GM19025 (cell line): ENCODE measurements around the gene KCNQ1OT1.

ENCODE experiments used
- ATAC-seq: cut with Tn5 transposase; IDR thresholded peaks from one replicate; pipeline ENCODE4 v1.9.1; 2021; ENCODE audit warnings: mild to moderate bottlenecking, low read depth, moderate library complexity; ENCODE audit not compliant: unreplicated experiment

Gene KCNQ1OT1

DNA sequence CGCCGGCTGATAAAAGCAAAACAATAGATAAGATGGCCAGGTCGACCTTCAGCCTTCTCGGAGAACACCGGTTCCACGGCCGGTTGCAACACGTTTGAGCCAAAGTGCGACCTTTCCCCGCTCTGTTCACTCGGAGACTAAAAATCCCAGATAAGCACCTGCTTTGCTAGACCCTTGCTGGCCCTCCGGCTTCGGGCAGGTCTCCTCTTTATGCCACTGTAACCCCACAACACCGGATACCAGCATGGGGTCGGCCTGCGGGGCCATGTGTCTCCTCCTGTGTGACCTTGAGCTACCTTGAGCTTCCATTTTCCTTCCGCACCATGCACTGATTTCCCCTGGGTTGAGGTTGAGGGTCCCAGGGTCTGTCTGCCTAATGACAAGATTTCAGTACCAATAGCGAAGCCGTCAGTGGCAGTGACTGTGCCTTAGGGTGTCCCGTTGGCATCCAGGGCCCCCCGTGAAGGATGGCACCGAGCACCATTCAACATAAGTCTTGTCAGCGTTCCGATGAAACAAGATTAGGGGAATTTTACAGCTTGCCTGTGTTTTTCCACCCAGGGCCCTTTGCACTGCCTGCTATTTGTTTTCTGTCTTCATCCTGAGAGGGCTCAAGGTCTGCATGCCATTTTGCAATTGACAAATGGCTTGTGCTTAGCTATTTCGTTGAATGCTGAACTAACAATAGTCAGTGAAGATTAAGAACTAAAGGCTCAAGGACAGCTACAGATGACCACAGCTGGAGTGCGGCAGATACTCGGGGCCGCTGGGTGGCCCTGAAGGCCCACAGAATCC is 136.4 kb downstream of the KCNQ1OT1 start:
- ATAC-seq = no peak

DNA sequence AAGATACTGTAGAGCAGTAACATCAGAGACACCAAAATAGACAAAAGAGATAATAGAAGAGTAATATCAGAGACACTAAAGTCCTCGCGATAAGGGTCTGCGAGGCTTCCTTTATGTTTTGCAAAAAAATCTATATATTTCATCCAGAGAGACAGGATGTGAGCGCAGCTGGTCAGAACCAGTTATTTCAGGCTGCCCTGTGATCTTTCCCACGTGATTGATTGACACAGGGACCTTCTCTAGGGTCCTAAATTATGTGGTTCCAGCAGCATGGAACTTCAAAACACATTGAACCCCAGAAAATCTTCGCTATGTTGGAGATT is 136.9 kb downstream of the KCNQ1OT1 start:
- no peak for ATAC-seq

DNA sequence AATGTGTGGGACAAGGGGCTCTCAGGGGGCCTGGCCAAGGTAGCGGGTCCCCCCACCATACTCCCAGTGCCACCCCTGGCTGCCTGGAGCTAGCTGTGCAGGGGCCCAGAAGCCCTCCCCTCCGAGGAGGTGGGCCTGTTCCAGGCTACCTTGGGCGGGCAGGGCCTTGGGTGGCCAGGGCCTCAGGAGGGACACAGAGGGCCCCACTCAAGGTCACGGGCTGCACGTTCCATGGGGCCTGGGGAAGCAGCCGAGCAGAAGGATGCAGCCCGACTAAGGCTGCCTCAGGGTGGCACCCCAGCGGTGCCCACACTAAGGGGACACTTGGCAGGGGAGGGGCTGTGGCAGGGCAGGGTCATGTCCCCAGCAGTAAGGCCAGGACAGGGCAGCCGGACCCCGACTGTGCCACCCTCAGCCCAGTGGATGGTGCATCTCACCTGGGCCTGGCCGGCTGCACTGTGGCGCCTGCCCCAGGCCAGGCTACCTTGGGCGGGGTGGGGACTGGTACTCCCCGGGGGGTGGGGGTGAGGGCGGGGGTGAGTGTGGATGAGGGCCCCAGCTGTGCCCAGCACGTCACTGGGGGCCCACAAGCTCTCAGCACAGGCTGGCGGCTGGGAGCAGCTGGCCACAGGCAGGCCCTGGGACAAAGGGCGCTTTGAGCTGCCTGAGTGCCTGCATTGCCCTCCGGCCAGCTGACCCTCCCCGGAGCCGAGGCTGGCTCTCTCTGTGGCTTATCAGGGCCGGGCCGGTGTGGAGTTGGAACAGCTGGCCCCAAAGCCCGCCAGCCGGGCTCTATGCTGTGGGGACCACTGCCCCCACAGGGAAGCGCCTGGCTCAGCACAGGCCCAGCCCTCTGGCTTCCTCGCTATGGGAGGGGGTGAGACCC is 137.9 kb downstream of the KCNQ1OT1 start:
- no peak for ATAC-seq

- no peak for ATAC-seq
Measured at GRCh38 chr11:2559527-2560311, 140.1 kb downstream of the KCNQ1OT1 start.

DNA sequence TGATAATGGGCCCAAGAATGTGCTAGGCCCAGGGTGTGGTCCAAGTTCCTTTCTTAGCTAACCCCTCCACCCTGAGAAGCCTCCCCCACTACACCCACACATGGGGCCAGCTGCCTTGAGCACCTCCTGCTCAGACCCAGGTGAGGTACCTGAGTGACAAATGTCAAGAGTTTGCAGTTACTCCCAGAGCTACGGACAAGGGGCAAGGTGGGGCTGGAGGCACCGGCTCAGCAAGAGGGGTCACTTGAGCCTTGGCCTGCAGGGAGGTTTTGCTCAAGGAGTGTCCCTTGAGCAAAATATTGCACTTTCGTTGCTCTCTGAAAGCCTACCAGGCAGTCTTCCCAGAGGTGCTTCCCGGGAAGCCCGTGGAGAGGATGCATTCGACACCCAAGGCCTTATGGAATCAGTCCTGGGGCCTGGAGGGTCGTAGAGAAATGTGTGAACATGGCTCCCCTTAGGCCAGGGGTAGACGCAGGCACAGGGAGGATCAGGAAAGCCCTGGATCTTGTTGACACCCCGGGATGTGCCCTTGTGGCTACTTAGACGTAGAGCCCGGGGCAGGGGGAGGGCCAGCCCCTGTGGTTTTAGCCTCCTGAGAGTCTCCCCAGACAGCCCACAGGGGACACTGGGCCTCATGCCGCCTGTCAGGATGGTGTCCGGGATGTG is 140.8 kb downstream of the KCNQ1OT1 start:
- ATAC-seq = no peak

- ATAC-seq = no peak
Measured at GRCh38 chr11:2558397-2558796, 141.4 kb downstream of the KCNQ1OT1 start.
